Measurements from ENCODE around the gene PTPN3. TPM values are rescaled to one million over a fixed set of nuclear protein-coding genes. Genes with fewer than 3 reads are reported as not detected.
A peak's percentile ranks its signal among the peaks of the same experiment; 100 is the strongest.

PTPN3 gene
- total RNA-seq, 6 donors from 2014 or later = 10.2 to 26.2 (median 15.2) TPM

DNA sequence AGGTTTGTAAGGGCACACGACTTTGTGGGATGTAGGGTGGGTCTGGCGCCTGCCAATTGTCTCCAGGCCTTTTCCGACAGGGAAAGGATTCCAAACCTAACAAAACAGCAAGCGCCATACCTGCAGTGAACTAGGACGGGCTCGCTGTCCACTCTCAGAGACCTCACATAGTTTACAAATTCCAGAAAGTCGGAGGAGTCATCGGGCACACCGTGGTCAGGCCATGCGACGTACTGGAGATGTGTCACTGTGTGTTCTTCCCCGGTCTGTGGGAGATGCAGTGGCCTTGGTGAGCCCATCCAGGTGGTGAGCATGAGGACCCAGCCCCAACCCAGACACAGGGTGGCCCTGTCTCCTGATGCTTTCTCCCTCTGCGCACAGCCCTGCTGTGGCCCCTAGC, 115.9 kb downstream of the PTPN3 start:
- H3K36me3 ChIP-seq = peaks cover 0 to 18% (median 3%) of the 10 kb centered on the region in 4 donors
- no peak for ATAC-seq (ENCODE audit: low FRiP score in 2 of 2)
- no peaks in the 10 kb centered on the region for H3K27me3 ChIP-seq

DNA sequence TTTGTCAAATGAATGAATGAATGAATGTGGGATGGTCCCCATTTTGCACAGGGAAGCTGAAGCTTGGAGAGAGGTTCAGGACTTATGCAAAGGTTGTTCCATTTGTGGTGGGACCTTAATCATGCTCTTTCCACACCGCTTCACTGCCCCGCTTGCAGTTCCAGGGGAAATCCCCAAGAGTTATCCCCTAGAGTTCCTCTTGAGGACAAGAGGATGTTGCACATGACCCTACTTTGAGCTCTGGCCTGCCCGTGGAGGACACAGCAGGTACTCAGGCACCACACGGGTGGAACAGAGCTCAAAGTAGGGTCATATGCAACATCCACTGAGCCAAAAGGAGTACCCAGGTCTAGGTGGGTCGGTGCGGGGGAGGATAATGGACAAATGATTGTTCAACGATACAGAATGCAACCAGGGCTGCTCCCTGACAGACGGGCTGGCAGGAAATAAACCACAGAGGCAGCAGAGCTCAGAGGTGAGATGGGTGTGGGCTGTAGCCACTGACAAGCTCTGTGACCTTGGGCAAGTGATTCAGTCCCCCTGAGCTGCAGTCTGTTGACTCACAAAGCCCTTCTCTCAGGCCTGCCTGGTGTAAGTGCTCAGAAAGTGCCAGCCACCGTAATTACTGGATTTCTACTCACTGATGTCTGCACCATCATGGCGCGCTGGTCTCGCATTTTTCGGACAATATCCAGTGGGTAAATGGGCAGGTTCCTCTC, 116.9 kb downstream of the PTPN3 start:
- DNase-seq (no peak), ATAC-seq (ENCODE audit: low FRiP score in 2 of 2) (peak in 1 of 2 donors; percentile 37)
- no peak for TF ChIP-seq POLR2AphosphoS5 (IDR thresholded peaks at IDR 0.05)
- TF ChIP-seq, protein P1, sequence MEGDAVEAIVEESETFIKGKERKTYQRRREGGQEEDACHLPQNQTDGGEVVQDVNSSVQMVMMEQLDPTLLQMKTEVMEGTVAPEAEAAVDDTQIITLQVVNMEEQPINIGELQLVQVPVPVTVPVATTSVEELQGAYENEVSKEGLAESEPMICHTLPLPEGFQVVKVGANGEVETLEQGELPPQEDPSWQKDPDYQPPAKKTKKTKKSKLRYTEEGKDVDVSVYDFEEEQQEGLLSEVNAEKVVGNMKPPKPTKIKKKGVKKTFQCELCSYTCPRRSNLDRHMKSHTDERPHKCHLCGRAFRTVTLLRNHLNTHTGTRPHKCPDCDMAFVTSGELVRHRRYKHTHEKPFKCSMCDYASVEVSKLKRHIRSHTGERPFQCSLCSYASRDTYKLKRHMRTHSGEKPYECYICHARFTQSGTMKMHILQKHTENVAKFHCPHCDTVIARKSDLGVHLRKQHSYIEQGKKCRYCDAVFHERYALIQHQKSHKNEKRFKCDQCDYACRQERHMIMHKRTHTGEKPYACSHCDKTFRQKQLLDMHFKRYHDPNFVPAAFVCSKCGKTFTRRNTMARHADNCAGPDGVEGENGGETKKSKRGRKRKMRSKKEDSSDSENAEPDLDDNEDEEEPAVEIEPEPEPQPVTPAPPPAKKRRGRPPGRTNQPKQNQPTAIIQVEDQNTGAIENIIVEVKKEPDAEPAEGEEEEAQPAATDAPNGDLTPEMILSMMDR (IDR thresholded peaks at IDR 0.05) = no peak
- TF ChIP-seq POLR2A (IDR thresholded peaks at IDR 0.05) = no peak
- TF ChIP-seq EP300 (IDR thresholded peaks at IDR 0.05) = no peak
- Histone ChIP-seq H3K27ac (no peak overlapping the region), H3K27me3 (no peaks in the 10 kb centered on the region), H3K9me3 (no peaks in the 10 kb centered on the region), H3K4me1 (peaks cover 0 to 9% (median 0%) of the 10 kb centered on the region in 4 donors), H3K4me3 (no peak overlapping the region), H3K36me3 (peaks cover 0 to 15% (median 3%) of the 10 kb centered on the region in 4 donors)
- WGBS, 2 donors = 73 to 85% methylated on average over 13 of the region's 13 CpGs

More for the DNA sequence above, 115.9 kb downstream of the PTPN3 start:
- TF ChIP-seq POLR2A (IDR thresholded peaks at IDR 0.05) (no peak), EP300 (IDR thresholded peaks at IDR 0.05) (no peak), POLR2AphosphoS5 (IDR thresholded peaks at IDR 0.05) (no peak)
- TF ChIP-seq, protein P1 (IDR thresholded peaks at IDR 0.05) = no peak
- Histone ChIP-seq H3K27ac (no peak overlapping the region), H3K4me1 (peaks cover 0 to 9% (median 0%) of the 10 kb centered on the region in 4 donors), H3K4me3 (no peak overlapping the region), H3K9me3 (no peaks in the 10 kb centered on the region)
- no peak for DNase-seq
- 92 to 93% methylated on average over 13 of the region's 13 CpGs for WGBS, 2 donors

DNA sequence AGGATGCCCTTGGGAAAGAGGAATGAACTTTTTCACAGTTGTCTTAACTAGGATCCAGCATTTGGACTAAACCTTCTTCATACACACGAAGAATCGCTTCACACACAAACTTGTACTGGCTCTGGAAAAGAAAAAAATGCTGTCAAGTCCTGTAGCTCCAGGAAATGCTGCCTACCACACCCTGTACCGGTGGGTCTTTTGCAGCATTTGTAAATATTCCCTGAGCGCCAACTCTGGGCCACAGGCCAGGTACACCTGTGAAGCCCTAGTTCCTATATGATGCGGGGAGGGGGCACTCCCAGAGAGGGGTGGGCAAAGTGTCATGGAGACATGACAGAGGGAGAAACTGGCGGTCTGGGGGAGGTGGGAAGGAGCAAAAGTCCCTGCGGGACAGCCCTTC, 118.6 kb downstream of the PTPN3 start:
- TF ChIP-seq POLR2A (IDR thresholded peaks at IDR 0.05) (no peak), EP300 (IDR thresholded peaks at IDR 0.05) (no peak)
- TF ChIP-seq, protein P1 (IDR thresholded peaks at IDR 0.05) = no peak
- ATAC-seq (ENCODE audit: low FRiP score in 2 of 2) = no peak

GRCh38 chr9:109378316-109378715, 119.8 kb downstream of the PTPN3 start:
- DNase-seq = no peak
- Histone ChIP-seq H3K27ac (no peak overlapping the region), H3K36me3 (peaks cover 0 to 10% (median 3%) of the 10 kb centered on the region in 4 donors), H3K4me1 (peaks cover 0 to 9% (median 0%) of the 10 kb centered on the region in 4 donors), H3K4me3 (no peak overlapping the region), H3K9me3 (no peaks in the 10 kb centered on the region), H3K27me3 (no peaks in the 10 kb centered on the region)
- ATAC-seq (ENCODE audit: low FRiP score in 2 of 2) = no peak
- 91 to 92% methylated on average over 4 of the region's 4 CpGs for WGBS, 2 donors
- no peak for TF ChIP-seq POLR2AphosphoS5 (IDR thresholded peaks at IDR 0.05)

More for the DNA sequence above, 118.6 kb downstream of the PTPN3 start:
- Histone ChIP-seq H3K27ac (no peak overlapping the region), H3K27me3 (no peaks in the 10 kb centered on the region), H3K36me3 (peaks cover 0 to 13% (median 3%) of the 10 kb centered on the region in 4 donors), H3K9me3 (no peaks in the 10 kb centered on the region), H3K4me3 (no peak overlapping the region), H3K4me1 (peaks cover 0 to 9% (median 0%) of the 10 kb centered on the region in 4 donors)
- WGBS, 2 donors = 57 to 70% methylated on average over 7 of the region's 7 CpGs
- DNase-seq = peak in 1 of 2 donors; percentile 35

GRCh38 chr9:109372246-109372645, 125.9 kb downstream of the PTPN3 start:
- Histone ChIP-seq H3K27ac (no peak overlapping the region), H3K27me3 (no peaks in the 10 kb centered on the region), H3K36me3 (no peaks in the 10 kb centered on the region), H3K9me3 (no peaks in the 10 kb centered on the region), H3K4me1 (no peaks in the 10 kb centered on the region), H3K4me3 (no peak overlapping the region)
- no peak for DNase-seq
- ATAC-seq (ENCODE audit: low FRiP score in 2 of 2) = no peak
- 84 to 90% methylated on average over 5 of the region's 5 CpGs for WGBS, 2 donors
- no peak for TF ChIP-seq EP300 (IDR thresholded peaks at IDR 0.05)
- TF ChIP-seq POLR2AphosphoS5 (IDR thresholded peaks at IDR 0.05) = no peak
- TF ChIP-seq, protein P1 (IDR thresholded peaks at IDR 0.05) = no peak
- TF ChIP-seq POLR2A (IDR thresholded peaks at IDR 0.05) = no peak
